Mucosa of rectum (tissue), 2 donors: ENCODE data around the gene CPSF4L.

Source experiments
- H3K27ac ChIP-seq, 2 donors: one replicate each; pipeline ENCODE4 v1.7.0; 2013; ENCODE audit warnings: inconsistent platforms in 2 of 2, low read depth in 2 of 2, low read length in 2 of 2
- H3K27me3 ChIP-seq, 2 donors: one replicate each; pipeline ENCODE4 v1.7.0; 2013; ENCODE audit warnings: low read length in 2 of 2; ENCODE audit not compliant: control insufficient read depth in 2 of 2, insufficient read depth in 2 of 2
- H3K36me3 ChIP-seq, 2 donors: one replicate each; pipeline ENCODE4 v1.7.0; 2013; ENCODE audit warnings: low read length in 2 of 2; ENCODE audit not compliant: control insufficient read depth in 2 of 2, insufficient read depth in 2 of 2
- H3K4me1 ChIP-seq, 2 donors: one replicate each; pipeline ENCODE4 v1.7.0; 2013; ENCODE audit warnings: low read length in 2 of 2, mild to moderate bottlenecking in 1 of 2; ENCODE audit not compliant: control insufficient read depth in 2 of 2, insufficient read depth in 2 of 2
- H3K4me3 ChIP-seq, 2 donors: one replicate each; pipeline ENCODE4 v1.7.0; 2013; ENCODE audit warnings: low read length in 2 of 2
- H3K9ac ChIP-seq, 2 donors: one replicate each; pipeline ENCODE4 v1.7.0; 2013; ENCODE audit warnings: low read length in 2 of 2, low read depth in 1 of 2, mild to moderate bottlenecking in 1 of 2
- H3K9me3 ChIP-seq, 2 donors: one replicate each; pipeline ENCODE4 v1.7.0; 2013; ENCODE audit warnings: low read length in 2 of 2; ENCODE audit not compliant: control insufficient read depth in 2 of 2
- donor health status: healthy.
- donor health status: Normal muscosa, but diverticular disease.

Gene CPSF4L

DNA sequence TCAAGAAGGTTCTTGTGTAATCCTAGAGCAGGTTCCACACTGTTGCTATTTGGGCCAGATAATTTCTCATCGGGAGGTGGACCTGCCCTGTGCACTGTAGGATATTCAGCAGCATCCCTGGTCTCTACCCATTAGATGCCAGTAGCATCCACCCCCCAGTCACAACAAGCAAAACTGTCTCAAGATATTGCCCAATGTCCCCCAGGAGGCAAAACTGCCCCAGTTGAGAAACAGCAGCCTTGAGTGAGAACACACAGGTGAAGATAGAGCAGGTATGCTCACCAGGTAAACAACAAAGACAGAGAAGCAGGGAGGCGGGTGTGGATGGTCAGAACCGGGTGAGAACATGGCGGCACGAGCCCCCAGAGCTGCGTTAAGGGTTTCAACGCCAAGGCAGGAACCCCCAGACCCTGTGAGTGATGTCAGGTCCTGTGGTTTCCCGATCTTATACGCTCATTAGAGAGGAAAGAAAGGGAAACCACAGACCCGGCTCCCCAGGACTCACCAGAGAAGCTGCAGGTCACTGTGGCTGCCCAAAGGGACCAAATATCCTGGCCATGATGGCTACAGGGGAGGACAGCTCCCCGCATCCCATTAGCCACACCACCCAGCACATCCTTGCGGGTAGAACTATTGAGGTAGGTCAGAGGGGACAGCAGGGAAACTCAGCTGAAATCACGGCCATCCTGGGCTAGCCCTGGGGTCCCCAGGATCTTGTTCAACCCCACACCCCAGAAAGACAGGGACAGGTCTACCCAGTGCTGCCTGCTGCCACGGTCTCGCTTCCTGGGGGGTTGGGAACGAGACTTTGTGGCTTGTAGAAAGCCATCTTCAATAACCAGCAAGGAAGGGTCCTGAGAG is 28.9 kb upstream of the CPSF4L start:
- Histone ChIP-seq H3K4me1 (peaks cover 50 to 57% of the 10 kb centered on the region in 2 donors), H3K9ac (peak overlapping the region in 1 of 2 donors; percentile 24), H3K27me3 (no peaks in the 10 kb centered on the region), H3K9me3 (no peaks in the 10 kb centered on the region), H3K27ac (peak overlapping the region; percentile 74 to 80), H3K4me3 (peak overlapping the region; percentile 3 to 26), H3K36me3 (peaks cover 8 to 12% of the 10 kb centered on the region in 2 donors)

- H3K4me3 ChIP-seq = no peak overlapping the region
- H3K27ac ChIP-seq = peak overlapping the region; percentile 74 to 80
- peaks cover 50 to 57% of the 10 kb centered on the region in 2 donors for H3K4me1 ChIP-seq
- no peaks in the 10 kb centered on the region for H3K9me3 ChIP-seq
- H3K27me3 ChIP-seq = no peaks in the 10 kb centered on the region
- H3K9ac ChIP-seq = no peak overlapping the region
- peaks cover 17 to 20% of the 10 kb centered on the region in 2 donors for H3K36me3 ChIP-seq
These were observed 28.0 kb upstream of the CPSF4L start for GRCh38 chr17:73289549-73290254.

DNA sequence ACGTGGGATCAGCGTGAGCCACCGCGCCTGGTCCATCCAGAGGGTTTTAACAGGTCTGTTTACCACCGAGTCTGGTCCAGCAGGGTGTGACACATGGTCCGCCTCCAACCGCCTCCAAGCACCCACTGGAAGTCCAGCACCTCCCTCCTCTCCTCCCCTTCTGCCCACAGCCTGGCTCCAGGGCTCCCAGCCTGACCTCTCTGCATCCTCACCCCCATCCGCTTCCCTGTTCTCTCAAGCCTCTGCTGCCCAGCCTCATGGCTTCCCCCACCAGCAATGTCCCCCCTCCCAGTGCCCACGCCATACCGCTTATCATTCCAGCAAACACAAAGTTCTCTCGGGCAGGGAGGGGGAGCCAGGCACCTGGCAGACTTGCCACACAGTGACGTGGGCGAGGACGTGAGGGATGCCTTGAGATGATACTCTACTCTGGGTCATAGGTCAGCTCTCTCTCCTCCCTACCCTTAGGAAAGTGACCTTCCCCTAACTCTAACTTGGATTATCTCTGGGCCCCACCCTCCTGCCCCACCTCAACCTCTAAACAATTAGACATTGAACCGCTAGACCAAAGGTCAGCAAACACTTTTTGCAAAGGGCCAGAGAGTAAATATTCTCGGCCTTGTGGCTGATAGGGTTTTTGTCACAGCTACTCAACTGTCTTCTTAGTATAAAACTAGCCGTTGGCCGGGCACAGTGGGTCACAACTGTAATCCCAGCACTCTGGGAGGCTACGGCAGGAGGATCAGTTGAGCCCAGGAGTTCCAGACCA is 27.0 kb upstream of the CPSF4L start:
- peak overlapping the region in 1 of 2 donors; percentile 14 for H3K9ac ChIP-seq
- no peak overlapping the region for H3K4me3 ChIP-seq
- peak overlapping the region; percentile 74 to 80 for H3K27ac ChIP-seq
- peaks cover 19 to 22% of the 10 kb centered on the region in 2 donors for H3K36me3 ChIP-seq
- no peaks in the 10 kb centered on the region for H3K27me3 ChIP-seq
- peaks cover 50 to 57% of the 10 kb centered on the region in 2 donors for H3K4me1 ChIP-seq
- H3K9me3 ChIP-seq = no peaks in the 10 kb centered on the region

- Histone ChIP-seq H3K9me3 (no peaks in the 10 kb centered on the region), H3K9ac (no peak overlapping the region), H3K4me1 (peaks cover 41 to 43% of the 10 kb centered on the region in 2 donors), H3K27me3 (no peaks in the 10 kb centered on the region), H3K4me3 (no peak overlapping the region), H3K36me3 (peaks cover 19 to 23% of the 10 kb centered on the region in 2 donors), H3K27ac (no peak overlapping the region)
These were observed 25.2 kb upstream of the CPSF4L start for GRCh38 chr17:73286863-73287296.

- H3K9me3 ChIP-seq = no peaks in the 10 kb centered on the region
- H3K27me3 ChIP-seq = no peaks in the 10 kb centered on the region
- no peak overlapping the region for H3K27ac ChIP-seq
- peaks cover 34 to 36% of the 10 kb centered on the region in 2 donors for H3K4me1 ChIP-seq
- no peak overlapping the region for H3K4me3 ChIP-seq
- H3K36me3 ChIP-seq = peaks cover 19 to 23% of the 10 kb centered on the region in 2 donors
- H3K9ac ChIP-seq = no peak overlapping the region
These were observed 24.5 kb upstream of the CPSF4L start for GRCh38 chr17:73285916-73286862.

DNA sequence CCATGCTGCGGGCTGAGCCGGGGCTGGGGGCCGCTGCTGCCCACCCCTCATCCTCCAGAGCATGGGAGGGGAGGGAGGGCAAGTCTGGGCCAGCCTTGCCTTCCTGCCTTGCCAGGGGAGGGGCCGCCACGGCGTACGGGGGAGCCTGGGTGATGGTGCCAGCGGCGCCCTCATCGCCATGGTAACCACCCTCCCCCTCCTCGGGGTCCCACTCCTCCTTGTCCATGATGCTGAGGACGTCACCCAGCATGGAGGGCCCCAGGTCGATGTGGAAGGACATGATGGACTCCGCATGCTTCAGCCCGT is 23.9 kb upstream of the CPSF4L start:
- no peaks in the 10 kb centered on the region for H3K27me3 ChIP-seq
- no peak overlapping the region for H3K27ac ChIP-seq
- H3K9ac ChIP-seq = no peak overlapping the region
- peaks cover 27 to 30% of the 10 kb centered on the region in 2 donors for H3K4me1 ChIP-seq
- no peak overlapping the region for H3K4me3 ChIP-seq
- peaks cover 19 to 23% of the 10 kb centered on the region in 2 donors for H3K36me3 ChIP-seq
- no peaks in the 10 kb centered on the region for H3K9me3 ChIP-seq

DNA sequence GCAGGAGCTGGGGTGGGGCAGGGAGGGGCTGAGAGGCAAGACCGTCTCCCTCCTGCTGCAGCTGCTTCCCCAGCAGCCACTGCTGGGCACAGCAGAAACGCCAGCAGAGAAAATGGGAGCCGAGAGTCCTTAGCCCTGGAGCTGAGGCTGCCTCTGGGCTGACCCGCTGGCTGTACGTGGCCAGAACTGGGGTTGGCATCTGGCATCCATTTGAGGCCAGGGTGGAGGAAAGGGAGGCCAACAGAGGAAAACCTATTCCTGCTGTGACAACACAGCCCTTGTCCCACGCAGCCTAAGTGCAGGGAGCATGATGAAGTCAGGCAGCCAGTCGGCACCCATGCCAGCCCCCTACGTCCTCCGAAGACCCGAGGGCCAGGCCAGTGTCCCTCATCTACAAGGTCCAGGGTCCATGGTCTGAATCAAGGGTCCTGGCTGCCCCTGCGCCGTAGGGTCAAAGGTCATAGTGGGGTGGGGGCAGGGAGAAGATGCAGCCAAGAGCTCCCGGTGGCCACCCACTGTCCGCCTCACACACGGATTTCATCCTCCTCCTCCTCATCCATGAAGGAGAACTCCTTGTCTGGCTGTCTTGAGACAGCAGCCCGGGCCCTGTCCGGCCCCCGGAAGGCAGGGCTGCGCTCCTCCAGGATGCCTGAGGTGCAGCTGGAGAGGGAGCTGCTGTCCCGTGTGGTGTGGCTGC is 23.4 kb upstream of the CPSF4L start:
- Histone ChIP-seq H3K9ac (no peak overlapping the region), H3K4me3 (no peak overlapping the region), H3K9me3 (no peaks in the 10 kb centered on the region), H3K36me3 (peaks cover 19 to 23% of the 10 kb centered on the region in 2 donors), H3K27ac (no peak overlapping the region), H3K4me1 (peaks cover 22 to 25% of the 10 kb centered on the region in 2 donors), H3K27me3 (no peaks in the 10 kb centered on the region)

DNA sequence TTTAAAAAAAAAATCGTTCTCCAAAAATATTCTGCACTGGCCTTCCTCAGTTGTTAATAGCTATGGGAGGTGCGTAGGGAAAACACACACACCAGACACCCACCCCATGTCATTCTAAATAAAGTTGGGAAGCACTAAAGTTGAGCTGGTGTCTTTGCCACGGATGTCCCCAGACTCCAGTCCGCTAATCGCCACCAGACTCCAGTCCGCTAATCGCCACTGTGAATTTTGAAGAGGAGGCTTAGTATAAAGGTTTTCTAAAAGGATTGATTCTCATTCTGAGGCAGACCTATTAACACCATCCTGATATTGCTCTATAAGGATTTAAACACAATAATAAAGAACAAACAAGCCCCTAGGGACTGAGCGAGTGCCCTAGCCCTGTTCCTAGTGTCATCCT is 22.7 kb upstream of the CPSF4L start:
- H3K27ac ChIP-seq = no peak overlapping the region
- no peak overlapping the region for H3K9ac ChIP-seq

DNA sequence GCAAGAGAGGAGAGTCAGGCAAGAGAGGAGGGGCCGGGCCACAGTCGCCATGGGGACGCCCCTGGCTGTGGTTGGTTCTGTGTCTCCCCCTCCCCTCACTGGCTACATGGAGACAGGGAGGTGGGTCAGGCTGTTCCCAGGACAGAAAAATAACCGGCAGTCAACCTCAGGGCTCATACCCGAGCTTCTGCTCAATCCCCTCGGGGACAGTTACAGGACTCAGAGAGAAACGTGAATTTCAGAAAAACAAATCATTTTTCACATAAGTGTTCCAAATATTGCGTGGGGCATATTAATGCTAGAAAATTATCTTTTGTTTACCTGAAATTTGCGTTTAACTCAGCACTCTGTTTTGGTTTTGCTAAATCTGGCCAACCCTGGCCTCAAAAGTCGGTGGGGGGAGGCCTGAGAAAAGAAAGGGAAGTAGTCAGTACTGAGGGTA is 22.2 kb upstream of the CPSF4L start:
- no peaks in the 10 kb centered on the region for H3K9me3 ChIP-seq
- no peaks in the 10 kb centered on the region for H3K27me3 ChIP-seq
- peaks cover 15 to 24% of the 10 kb centered on the region in 2 donors for H3K4me1 ChIP-seq
- no peak overlapping the region for H3K27ac ChIP-seq
- H3K9ac ChIP-seq = no peak overlapping the region
- H3K4me3 ChIP-seq = no peak overlapping the region
- H3K36me3 ChIP-seq = peaks cover 19 to 23% of the 10 kb centered on the region in 2 donors

More for the DNA sequence above, 22.7 kb upstream of the CPSF4L start:
- Histone ChIP-seq H3K27me3 (no peaks in the 10 kb centered on the region), H3K4me1 (peaks cover 18 to 25% of the 10 kb centered on the region in 2 donors), H3K4me3 (no peak overlapping the region), H3K9me3 (no peaks in the 10 kb centered on the region), H3K36me3 (peaks cover 19 to 23% of the 10 kb centered on the region in 2 donors)
